PC-9 (cell line): ENCODE measurements around the gene USP31. TPM values are rescaled to one million over a fixed set of nuclear protein-coding genes. Genes with fewer than 3 reads are reported as not detected.

Experiments used
- BruUV-seq: library from RNA; stranded (reverse); fragments of 400-500 nt; replicated peaks from 2 replicates; lab custom pipeline; 2021; lab: Mats Ljungman, UMichigan
- CTCF ChIA-PET: fragments of 300-600 bp; sonication (Branson Sonifier 250); formaldehyde crosslinking; loops from one replicate; lab custom pipeline; 2022; ENCODE audit warnings: antibody characterized with exemption; lab: Charles Lee
- POLR2A ChIA-PET: fragments of 300-600 bp; sonication (Branson Sonifier 250); formaldehyde crosslinking; loops from one replicate; lab custom pipeline; 2022; ENCODE audit warnings: antibody characterized with exemption; ENCODE audit not compliant: unreplicated experiment; lab: Charles Lee
- DNase-seq, 2 experiments: peaks; one replicate each; pipeline versions ENCODE4 v3.0.0 to v3.0.0-alpha.2; 2015 to 2022; ENCODE audit warnings: mixed read lengths in 1 of 2
- H2AFZ ChIP-seq: fragments of 200-600 bp; sonication (generic); 2 replicates; pipeline ENCODE4 v1.8.1; 2017; ENCODE audit warnings: antibody characterized with exemption
- H3F3A ChIP-seq: fragments of 200-600 bp; sonication (generic); 2 replicates; pipeline ENCODE4 v1.8.1; 2017; ENCODE audit warnings: antibody characterized with exemption, mild to moderate bottlenecking, low read depth; ENCODE audit not compliant: insufficient read depth
- H3K27ac ChIP-seq: fragments of 200-600 bp; sonication (generic); 2 replicates; pipeline ENCODE4 v1.6.1; 2016; ENCODE audit warnings: mixed run types
- H3K27me3 ChIP-seq: fragments of 200-600 bp; sonication (generic); 2 replicates; pipeline ENCODE4 v1.6.1; 2016; ENCODE audit warnings: low read depth, mixed run types; ENCODE audit not compliant: insufficient read depth
- H3K36me3 ChIP-seq: fragments of 200-600 bp; sonication (generic); 2 replicates; pipeline ENCODE4 v1.6.1; 2016; ENCODE audit warnings: low read depth, mixed run types
- H3K4me1 ChIP-seq: fragments of 200-600 bp; sonication (generic); replicated peaks from 2 replicates; pipeline ENCODE4 v1.6.1; 2016; ENCODE audit warnings: mixed run types; ENCODE audit not compliant: insufficient read depth
- H3K4me2 ChIP-seq: fragments of 200-600 bp; sonication (generic); 2 replicates; pipeline ENCODE4 v1.6.1; 2017; ENCODE audit warnings: mixed run types
- H3K4me3 ChIP-seq: fragments of 200-600 bp; sonication (generic); 2 replicates; pipeline ENCODE4 v1.6.1; 2016; ENCODE audit warnings: mixed run types
- H3K79me2 ChIP-seq: fragments of 200-600 bp; sonication (generic); 2 replicates; pipeline ENCODE4 v1.6.1; 2017; ENCODE audit warnings: low read depth, mixed run types
- H3K9me2 ChIP-seq: fragments of 200-600 bp; sonication (generic); 2 replicates; pipeline ENCODE4 v1.8.1; 2017; ENCODE audit warnings: mild to moderate bottlenecking; ENCODE audit not compliant: insufficient read depth
- H3K9me3 ChIP-seq: fragments of 200-600 bp; sonication (generic); 2 replicates; pipeline ENCODE4 v1.8.1; 2016; ENCODE audit warnings: low read depth; ENCODE audit not compliant: insufficient read depth
- H4K20me1 ChIP-seq: fragments of 200-600 bp; sonication (generic); 2 replicates; pipeline ENCODE4 v1.8.1; 2017; ENCODE audit not compliant: insufficient read depth
- CTCF ChIP-seq: fragments of 200-600 bp; sonication (generic); conservative IDR thresholded peaks from 2 replicates; pipeline ENCODE4 v1.6.1; 2017; ENCODE audit warnings: mixed run types, antibody characterized with exemption, mild to moderate bottlenecking, moderate library complexity
- EZH2 ChIP-seq: fragments of 200-600 bp; sonication (generic); IDR thresholded peaks from 2 replicates; pipeline ENCODE4 v1.8.0; 2017; ENCODE audit warnings: antibody characterized with exemption, low read depth
- intact Hi-C: fragments of 100-400 bp; cut with micrococcal nuclease; formaldehyde crosslinking; loops from one replicate; pipeline ENCODE4 v1.10.0; 2022; ENCODE audit not compliant: unreplicated experiment
- total RNA-seq: library from RNA; stranded (reverse); gene quantifications from 2 replicates; pipeline ENCODE4 v1.2.3, GENCODE V29; 2021

USP31 gene
- total RNA-seq, 1 experiment from 2014 or later, result 12.1 TPM

DNA sequence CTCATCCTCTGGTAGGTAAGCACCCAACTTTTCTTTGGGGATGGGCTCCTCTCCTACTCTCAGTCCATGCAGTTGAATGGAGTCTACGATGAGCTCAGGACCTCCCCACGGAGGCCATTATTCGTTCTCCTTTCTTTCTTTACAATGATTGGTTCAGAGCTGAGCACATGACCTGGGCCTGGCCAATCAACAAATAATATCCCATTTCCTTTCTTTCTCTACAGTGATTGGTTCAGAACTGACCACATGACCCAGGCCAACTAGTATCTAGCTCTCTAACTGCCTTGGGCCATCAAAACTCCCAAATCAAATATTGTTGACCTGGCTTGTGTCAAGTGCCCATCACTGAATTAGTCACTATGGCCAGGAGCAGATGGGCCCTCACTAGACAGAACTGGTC is 129.2 kb downstream of the USP31 start:
- intact Hi-C loops, result no loop called here
- POLR2A ChIA-PET, result no interaction called here
- TF ChIP-seq EZH2, result no peak
- TF ChIP-seq CTCF, result no peak
- Histone ChIP-seq H4K20me1 (no peaks in the 10 kb centered on the region), H2AFZ (no peak overlapping the region), H3K27me3 (peaks cover 89% of the 10 kb centered on the region), H3K9me3 (no peaks in the 10 kb centered on the region), H3K4me1 (no peaks in the 10 kb centered on the region), H3F3A (no peaks in the 10 kb centered on the region), H3K4me3 (no peak overlapping the region), H3K9me2 (no peaks in the 10 kb centered on the region), H3K4me2 (no peak overlapping the region), H3K79me2 (no peaks in the 10 kb centered on the region), H3K27ac (no peak overlapping the region), H3K36me3 (no peaks in the 10 kb centered on the region)
- no TSS peak for BruUV-seq
- DNase-seq, result no peak
- CTCF ChIA-PET, result no interaction called here

DNA sequence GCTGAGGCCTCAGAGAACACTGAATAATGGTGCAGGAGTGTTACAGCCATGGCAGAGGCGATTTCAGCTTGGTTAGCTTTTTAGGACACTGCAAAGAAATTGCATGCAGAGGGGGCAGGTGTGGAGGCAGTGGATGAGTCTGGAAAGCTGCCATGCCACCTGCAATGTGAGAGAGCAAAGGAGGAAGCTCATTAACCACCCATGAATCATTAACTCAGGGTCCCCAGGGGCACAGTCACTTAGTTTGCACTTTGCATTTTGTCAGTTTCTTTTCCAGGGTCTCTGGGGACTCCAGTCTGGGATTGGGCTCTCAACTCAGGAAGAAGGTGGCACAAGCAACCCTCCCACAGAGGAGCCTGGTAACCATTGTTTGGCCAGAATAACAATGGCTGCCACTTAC is 132.9 kb downstream of the USP31 start:
- CTCF ChIA-PET, result no interaction called here
- no peak for DNase-seq

GRCh38 chr16:23015580-23015979 is 133.7 kb downstream of the USP31 start:
- H3K9me3 ChIP-seq, result no peaks in the 10 kb centered on the region
- H3F3A ChIP-seq, result no peaks in the 10 kb centered on the region
- intact Hi-C loops, result no loop called here
- no peaks in the 10 kb centered on the region for H3K9me2 ChIP-seq
- H3K4me1 ChIP-seq, result no peaks in the 10 kb centered on the region
- no peak overlapping the region for H3K4me2 ChIP-seq
- H3K79me2 ChIP-seq, result no peaks in the 10 kb centered on the region
- no peak for TF ChIP-seq EZH2
- no peak for TF ChIP-seq CTCF
- peaks cover 72% of the 10 kb centered on the region for H3K27me3 ChIP-seq
- no peaks in the 10 kb centered on the region for H3K36me3 ChIP-seq
- POLR2A ChIA-PET, result no interaction called here
- CTCF ChIA-PET, result no interaction called here
- H3K27ac ChIP-seq, result no peak overlapping the region
- BruUV-seq, result no TSS peak
- no peaks in the 10 kb centered on the region for H4K20me1 ChIP-seq
- no peak for DNase-seq
- no peak overlapping the region for H3K4me3 ChIP-seq
- no peak overlapping the region for H2AFZ ChIP-seq

More for the DNA sequence above, 132.9 kb downstream of the USP31 start:
- no TSS peak for BruUV-seq
- Histone ChIP-seq H3K79me2 (no peaks in the 10 kb centered on the region), H3K4me2 (no peak overlapping the region), H3F3A (no peaks in the 10 kb centered on the region), H2AFZ (no peak overlapping the region), H3K9me3 (no peaks in the 10 kb centered on the region), H3K36me3 (no peaks in the 10 kb centered on the region), H3K4me3 (no peak overlapping the region), H4K20me1 (no peaks in the 10 kb centered on the region), H3K9me2 (no peaks in the 10 kb centered on the region), H3K27me3 (peaks cover 74% of the 10 kb centered on the region), H3K27ac (no peak overlapping the region), H3K4me1 (no peaks in the 10 kb centered on the region)
- POLR2A ChIA-PET, result no interaction called here
- intact Hi-C loops, result no loop called here
- TF ChIP-seq CTCF (no peak), EZH2 (no peak)
